Adipocyte (in vitro differentiated cells): ENCODE data around the gene RIN2.
A peak's percentile ranks its signal among the peaks of the same experiment; 100 is the strongest.

Experiments used
- DNase-seq: peaks from one replicate; pipeline ENCODE4 v3.0.0-alpha.2; 2015; ENCODE audit warnings: low read depth
- H3K27me3 ChIP-seq: replicated peaks from 2 replicates; pipeline ENCODE4 v1.7.0; 2013; ENCODE audit warnings: mild to moderate bottlenecking, low read length, moderate library complexity; ENCODE audit not compliant: control insufficient read depth, insufficient read depth
- H3K36me3 ChIP-seq: 2 replicates; pipeline ENCODE4 v1.7.0; 2013; ENCODE audit warnings: low read length, mild to moderate bottlenecking, moderate library complexity; ENCODE audit not compliant: control insufficient read depth, insufficient read depth, severe bottlenecking
- H3K4me1 ChIP-seq: 2 replicates; pipeline ENCODE4 v1.7.0; 2013; ENCODE audit warnings: mild to moderate bottlenecking, low read length, moderate library complexity; ENCODE audit not compliant: control insufficient read depth, insufficient read depth
- H3K4me3 ChIP-seq: 2 replicates; pipeline ENCODE4 v1.7.0; 2013; ENCODE audit warnings: mild to moderate bottlenecking, low read length, moderate library complexity
- H3K9ac ChIP-seq: 2 replicates; pipeline ENCODE4 v1.7.0; 2013; ENCODE audit warnings: mild to moderate bottlenecking, low read length, moderate library complexity
- H3K9me3 ChIP-seq: 2 replicates; pipeline ENCODE4 v1.7.0; 2013; ENCODE audit warnings: mild to moderate bottlenecking, low read length, moderate library complexity; ENCODE audit not compliant: control insufficient read depth

RIN2 gene

DNA sequence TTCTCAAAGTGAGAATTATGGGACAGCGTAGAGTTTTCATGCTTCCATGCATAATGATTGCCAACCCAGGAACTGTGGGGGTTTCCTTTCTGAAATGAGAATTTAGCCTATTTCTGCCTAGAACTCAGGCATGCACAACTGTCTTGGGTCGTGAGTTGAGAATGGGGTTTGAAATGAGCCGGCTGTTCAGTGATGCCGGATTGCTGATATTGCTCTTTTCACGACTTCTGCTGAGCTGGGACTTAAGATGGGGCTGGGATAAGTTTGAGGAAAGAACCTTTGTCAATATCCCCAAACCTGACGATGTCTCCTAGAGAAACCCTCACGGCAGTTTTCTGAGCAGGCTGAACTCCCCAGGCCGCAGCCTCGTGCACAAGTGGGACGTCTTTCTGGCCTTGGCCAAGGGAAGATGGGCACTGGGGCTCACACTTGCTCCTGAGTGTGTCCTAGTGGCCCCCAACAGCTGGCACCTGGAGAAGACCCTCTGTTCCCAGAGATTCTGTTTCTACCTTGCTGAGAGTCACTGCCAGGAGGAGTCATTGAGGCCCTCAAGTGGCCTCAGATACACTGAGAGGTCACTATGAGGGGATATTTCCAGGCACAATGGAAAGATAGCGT, 34.1 kb upstream of the RIN2 start:
- DNase-seq = no peak
- Histone ChIP-seq H3K4me1 (peaks cover 14% of the 10 kb centered on the region), H3K9me3 (no peaks in the 10 kb centered on the region), H3K4me3 (no peak overlapping the region), H3K27me3 (no peaks in the 10 kb centered on the region), H3K9ac (no peak overlapping the region), H3K36me3 (no peaks in the 10 kb centered on the region)

DNA sequence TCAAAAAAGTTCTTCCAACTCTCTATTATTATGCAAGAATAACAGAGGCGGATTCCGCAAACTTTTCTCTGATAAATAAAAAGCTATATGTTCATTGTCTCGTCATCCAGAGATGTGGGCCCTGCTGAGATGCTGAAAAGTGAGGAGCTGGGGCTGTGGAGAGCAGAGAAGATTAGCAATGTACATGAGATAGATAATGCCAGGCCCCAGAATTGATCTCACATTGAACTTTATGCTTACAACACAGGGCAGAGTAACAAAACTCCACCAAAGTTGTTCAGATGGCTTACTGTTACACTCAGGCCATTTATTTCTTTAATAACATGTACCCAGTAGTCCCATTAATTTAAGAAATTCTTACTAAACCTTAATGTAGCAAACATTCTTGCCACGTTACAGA, 32.7 kb upstream of the RIN2 start:
- no peak for DNase-seq
- Histone ChIP-seq H3K9me3 (no peaks in the 10 kb centered on the region), H3K36me3 (no peaks in the 10 kb centered on the region), H3K27me3 (no peaks in the 10 kb centered on the region), H3K4me3 (no peak overlapping the region), H3K4me1 (peaks cover 14% of the 10 kb centered on the region), H3K9ac (no peak overlapping the region)

GRCh38 chr20:19725814-19726525, 32.1 kb upstream of the RIN2 start:
- no peaks in the 10 kb centered on the region for H3K36me3 ChIP-seq
- DNase-seq = peak; percentile 13
- no peaks in the 10 kb centered on the region for H3K27me3 ChIP-seq
- peaks cover 14% of the 10 kb centered on the region for H3K4me1 ChIP-seq
- no peak overlapping the region for H3K9ac ChIP-seq
- H3K4me3 ChIP-seq = no peak overlapping the region
- no peaks in the 10 kb centered on the region for H3K9me3 ChIP-seq

GRCh38 chr20:19727251-19727847, 30.7 kb upstream of the RIN2 start:
- no peak for DNase-seq
- H3K27me3 ChIP-seq = no peaks in the 10 kb centered on the region

DNA sequence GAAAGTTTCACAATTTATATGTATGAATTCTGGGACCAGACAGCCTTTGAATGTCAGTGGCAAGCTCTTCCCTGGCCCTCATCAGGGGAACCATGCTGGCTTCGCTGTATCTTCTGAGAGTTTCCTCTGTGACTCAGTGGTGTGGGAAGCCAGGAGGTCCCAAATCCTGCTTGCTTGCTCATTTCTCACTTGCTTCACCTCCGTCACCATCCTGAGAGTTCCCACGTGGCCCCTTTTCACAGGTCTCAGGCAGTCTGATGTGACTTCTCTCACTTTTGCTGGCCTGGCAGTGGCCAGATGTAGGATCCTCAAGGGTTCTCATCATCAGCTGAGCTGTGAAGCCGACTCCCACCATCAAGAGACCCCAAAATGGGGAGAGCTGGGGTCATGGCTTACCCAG, 28.4 kb upstream of the RIN2 start:
- peaks cover 17% of the 10 kb centered on the region for H3K4me1 ChIP-seq
- no peak overlapping the region for H3K9ac ChIP-seq
- H3K9me3 ChIP-seq = no peaks in the 10 kb centered on the region
- no peak overlapping the region for H3K4me3 ChIP-seq
- H3K27me3 ChIP-seq = no peaks in the 10 kb centered on the region
- DNase-seq = no peak
- H3K36me3 ChIP-seq = no peaks in the 10 kb centered on the region

More at GRCh38 chr20:19727251-19727847, 30.7 kb upstream of the RIN2 start:
- peaks cover 14% of the 10 kb centered on the region for H3K4me1 ChIP-seq
- H3K9me3 ChIP-seq = no peaks in the 10 kb centered on the region
- H3K36me3 ChIP-seq = no peaks in the 10 kb centered on the region
- H3K4me3 ChIP-seq = no peak overlapping the region
- no peak overlapping the region for H3K9ac ChIP-seq

- Histone ChIP-seq H3K9me3 (no peaks in the 10 kb centered on the region), H3K9ac (no peak overlapping the region), H3K4me1 (peaks cover 22% of the 10 kb centered on the region), H3K4me3 (no peak overlapping the region), H3K36me3 (no peaks in the 10 kb centered on the region), H3K27me3 (no peaks in the 10 kb centered on the region)
- no peak for DNase-seq
Observed at GRCh38 chr20:19730706-19731105, 27.4 kb upstream of the RIN2 start.

DNA sequence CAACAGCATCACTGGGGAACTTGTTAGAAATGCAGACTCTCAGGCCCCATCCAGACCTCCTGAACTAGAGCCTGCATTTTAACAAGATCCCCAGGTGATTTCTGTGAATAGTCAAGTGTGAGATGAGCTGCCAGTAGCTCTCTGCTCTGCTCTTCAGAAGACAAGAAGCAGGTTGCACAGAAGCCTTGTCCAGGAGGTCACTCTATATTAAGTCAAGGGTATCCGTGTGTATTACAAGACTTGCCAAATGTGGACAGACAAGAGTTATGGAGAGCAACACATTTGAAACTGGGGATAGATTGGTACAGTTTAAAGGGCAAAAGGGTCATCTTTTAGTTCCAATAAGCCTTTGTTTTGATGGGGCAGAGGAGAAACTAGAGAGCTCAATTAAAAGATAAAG, 23.2 kb upstream of the RIN2 start:
- H3K4me3 ChIP-seq = no peak overlapping the region
- DNase-seq = no peak
- peak overlapping the region; percentile 46 for H3K9ac ChIP-seq
- H3K4me1 ChIP-seq = peaks cover 33% of the 10 kb centered on the region
- H3K36me3 ChIP-seq = no peaks in the 10 kb centered on the region
- H3K27me3 ChIP-seq = no peaks in the 10 kb centered on the region
- no peaks in the 10 kb centered on the region for H3K9me3 ChIP-seq

DNA sequence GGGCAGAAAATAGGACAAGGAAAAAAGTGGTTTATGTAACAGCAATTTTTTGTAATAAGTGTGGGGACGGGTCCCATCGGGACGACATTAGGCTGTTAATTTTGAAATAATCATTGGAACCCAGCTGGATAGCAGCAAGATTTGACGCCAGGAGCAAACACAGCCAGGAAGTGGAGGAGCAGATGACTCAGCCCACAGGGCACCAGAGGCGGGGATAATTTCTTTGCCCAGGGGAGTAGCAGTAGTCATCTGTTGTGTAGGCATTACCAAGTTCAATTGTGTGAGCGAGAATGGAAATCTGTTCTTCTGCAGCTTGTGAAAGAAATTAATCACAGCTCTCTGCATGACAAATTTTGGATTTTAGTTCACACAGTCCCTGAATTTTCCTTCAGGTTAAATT, 22.6 kb upstream of the RIN2 start:
- Histone ChIP-seq H3K36me3 (no peaks in the 10 kb centered on the region), H3K4me3 (peak overlapping the region; percentile 45), H3K9me3 (no peaks in the 10 kb centered on the region), H3K27me3 (no peaks in the 10 kb centered on the region), H3K4me1 (peaks cover 33% of the 10 kb centered on the region), H3K9ac (peak overlapping the region; percentile 46)
- DNase-seq = peak; percentile 90

DNA sequence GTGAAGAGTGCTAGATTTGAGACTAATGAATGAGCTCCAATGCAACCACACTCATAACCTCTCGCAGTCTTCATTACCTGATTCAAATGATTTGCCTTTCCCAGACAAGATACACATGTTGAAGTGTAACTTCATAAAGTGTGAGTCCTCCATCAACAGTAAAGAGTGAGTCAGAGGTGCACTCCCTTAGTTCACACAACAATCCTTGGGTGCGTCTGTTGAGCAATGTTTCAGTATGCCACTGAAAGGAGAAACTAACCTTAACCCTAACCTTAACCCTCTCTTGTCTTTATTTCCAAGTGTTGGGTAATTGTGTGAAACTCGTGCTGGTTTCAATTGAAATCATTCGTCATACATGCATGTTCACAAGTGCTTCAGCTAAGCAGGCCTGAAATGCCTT, 21.0 kb upstream of the RIN2 start:
- peaks cover 33% of the 10 kb centered on the region for H3K4me1 ChIP-seq
- H3K27me3 ChIP-seq = no peaks in the 10 kb centered on the region
- no peaks in the 10 kb centered on the region for H3K9me3 ChIP-seq
- no peaks in the 10 kb centered on the region for H3K36me3 ChIP-seq
- peak; percentile 69 for DNase-seq
- H3K4me3 ChIP-seq = no peak overlapping the region
- peak overlapping the region; percentile 58 for H3K9ac ChIP-seq

DNA sequence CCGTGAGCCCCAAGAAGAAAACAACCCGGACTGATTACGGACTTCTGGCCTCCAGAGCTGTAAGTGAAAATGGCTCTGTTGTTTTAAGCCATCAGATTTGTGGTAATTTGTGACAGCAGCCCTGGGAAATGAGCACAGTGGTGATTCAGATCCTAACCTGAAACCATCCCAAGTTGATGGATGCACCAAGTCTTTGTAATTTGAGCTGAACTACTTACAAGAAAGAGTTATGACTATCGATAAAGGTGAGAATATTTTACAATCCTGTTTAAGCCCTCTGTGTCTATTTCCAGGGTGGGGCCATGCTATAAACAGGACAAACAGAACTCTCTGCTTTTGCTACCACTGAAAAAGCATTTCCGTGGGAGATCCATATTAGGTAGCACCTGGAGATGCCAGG, 19.1 kb upstream of the RIN2 start:
- DNase-seq = no peak
- H3K36me3 ChIP-seq = no peaks in the 10 kb centered on the region
- H3K4me3 ChIP-seq = no peak overlapping the region
- H3K9me3 ChIP-seq = no peaks in the 10 kb centered on the region
- H3K27me3 ChIP-seq = no peaks in the 10 kb centered on the region
- no peak overlapping the region for H3K9ac ChIP-seq
- peaks cover 43% of the 10 kb centered on the region for H3K4me1 ChIP-seq

DNA sequence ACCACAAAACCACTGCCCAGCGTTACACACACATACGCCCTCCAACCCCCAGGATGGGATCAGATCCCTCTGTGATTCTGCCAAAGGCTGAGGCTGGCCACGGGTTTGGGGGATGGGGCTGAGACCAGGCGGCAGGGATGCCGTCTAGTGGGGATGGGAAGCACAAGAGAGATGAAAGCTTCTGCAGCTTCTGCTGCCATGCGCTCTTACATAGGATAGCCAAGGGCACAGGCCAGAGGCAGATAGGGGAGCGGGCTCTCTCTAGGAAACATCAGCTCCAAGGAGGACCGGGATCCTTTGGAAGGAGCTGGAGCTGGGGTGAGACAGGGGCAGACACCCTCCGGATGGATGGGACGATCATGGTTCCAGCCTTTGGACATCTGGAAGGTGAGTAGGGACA, 18.7 kb upstream of the RIN2 start:
- Histone ChIP-seq H3K27me3 (no peaks in the 10 kb centered on the region), H3K36me3 (no peaks in the 10 kb centered on the region), H3K4me3 (no peak overlapping the region), H3K9ac (no peak overlapping the region), H3K4me1 (peaks cover 43% of the 10 kb centered on the region), H3K9me3 (no peaks in the 10 kb centered on the region)
- no peak for DNase-seq
